GM13977 (cell line): ENCODE data around the gene SH2D1B.

Experiments used
- DNase-seq: peaks from one replicate; pipeline ENCODE4 v3.0.0; 2012; ENCODE audit warnings: low spot score
- in situ Hi-C: fragments of 300-500 bp; cut with MboI; formaldehyde crosslinking; loops from one replicate; pipeline ENCODE4 v1.12.0; 2022; ENCODE audit warnings: low sequenced_read_pairs, low pct_unique_long_range_greater_than_20kb, mixed read lengths, inconsistent platforms; ENCODE audit not compliant: unreplicated experiment
- TF ChIP-seq, protein P1 (sequence below): IDR thresholded peaks from 2 replicates; pipeline ENCODE4 v1.5.1; 2012; ENCODE audit warnings: mild to moderate bottlenecking, control low read depth; ENCODE audit not compliant: insufficient read depth; ENCODE audit errors: extremely low read depth, missing control alignments

The SH2D1B gene

DNA sequence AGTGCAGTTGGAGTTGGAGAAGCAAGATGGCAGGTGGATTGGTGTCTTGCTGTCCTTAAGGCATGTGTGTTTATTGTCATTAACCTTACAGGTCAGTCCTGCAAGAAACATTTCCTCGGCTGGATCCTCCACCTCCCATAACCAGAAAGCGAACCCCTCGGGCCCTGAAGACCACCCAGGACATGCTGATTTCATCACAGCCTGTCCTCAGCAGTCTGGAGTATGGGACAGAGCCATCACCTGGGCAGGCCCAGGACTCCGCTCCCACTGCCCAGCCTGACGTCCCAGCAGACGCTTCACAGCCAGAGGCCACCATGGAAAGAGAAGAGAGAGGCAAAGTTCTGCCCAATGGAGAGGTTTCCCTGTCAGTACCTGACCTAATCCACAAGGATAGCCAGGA, 28.8 kb downstream of the SH2D1B start:
- in situ Hi-C loops: no loop called here
- TF ChIP-seq, protein P1, sequence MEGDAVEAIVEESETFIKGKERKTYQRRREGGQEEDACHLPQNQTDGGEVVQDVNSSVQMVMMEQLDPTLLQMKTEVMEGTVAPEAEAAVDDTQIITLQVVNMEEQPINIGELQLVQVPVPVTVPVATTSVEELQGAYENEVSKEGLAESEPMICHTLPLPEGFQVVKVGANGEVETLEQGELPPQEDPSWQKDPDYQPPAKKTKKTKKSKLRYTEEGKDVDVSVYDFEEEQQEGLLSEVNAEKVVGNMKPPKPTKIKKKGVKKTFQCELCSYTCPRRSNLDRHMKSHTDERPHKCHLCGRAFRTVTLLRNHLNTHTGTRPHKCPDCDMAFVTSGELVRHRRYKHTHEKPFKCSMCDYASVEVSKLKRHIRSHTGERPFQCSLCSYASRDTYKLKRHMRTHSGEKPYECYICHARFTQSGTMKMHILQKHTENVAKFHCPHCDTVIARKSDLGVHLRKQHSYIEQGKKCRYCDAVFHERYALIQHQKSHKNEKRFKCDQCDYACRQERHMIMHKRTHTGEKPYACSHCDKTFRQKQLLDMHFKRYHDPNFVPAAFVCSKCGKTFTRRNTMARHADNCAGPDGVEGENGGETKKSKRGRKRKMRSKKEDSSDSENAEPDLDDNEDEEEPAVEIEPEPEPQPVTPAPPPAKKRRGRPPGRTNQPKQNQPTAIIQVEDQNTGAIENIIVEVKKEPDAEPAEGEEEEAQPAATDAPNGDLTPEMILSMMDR: no peak
- DNase-seq: no peak

DNA sequence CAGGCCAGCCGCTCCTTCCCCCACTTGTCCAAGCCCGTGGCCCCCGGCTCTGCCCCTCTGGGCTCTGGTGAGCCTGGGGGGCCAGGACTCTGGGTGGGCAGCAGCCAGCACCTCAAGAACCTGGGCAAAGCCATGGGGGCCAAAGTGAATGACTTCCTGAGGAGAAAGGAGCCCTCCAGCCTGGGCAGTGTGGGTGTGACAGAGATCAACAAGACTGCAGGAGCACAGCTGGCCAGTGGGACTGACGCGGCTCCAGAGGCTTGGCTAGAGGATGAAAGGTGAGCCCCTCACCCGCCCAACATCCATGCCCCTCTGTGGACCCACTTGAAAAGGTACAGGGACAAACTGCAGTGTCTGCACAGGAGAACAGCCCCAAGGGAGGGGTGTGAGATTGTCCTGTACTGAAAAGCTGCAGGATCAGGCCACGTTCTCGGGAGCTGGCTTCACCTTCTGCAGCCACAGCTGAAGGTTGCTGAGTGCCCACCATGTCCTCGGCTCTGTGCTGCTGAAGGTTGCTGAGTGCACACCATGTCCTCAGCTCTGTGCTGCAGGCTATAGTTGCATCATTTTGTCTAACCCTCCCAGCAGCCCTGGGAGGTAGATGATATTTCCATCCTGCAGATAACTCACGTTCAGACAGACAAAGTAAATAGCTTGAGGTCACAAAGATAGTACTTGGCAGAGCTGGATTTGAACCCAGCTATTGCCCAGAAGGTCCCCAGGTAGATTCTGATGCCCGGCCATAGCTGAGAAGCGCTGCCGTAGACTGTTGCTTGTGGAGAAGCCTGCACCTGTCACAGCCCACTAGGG, 29.8 kb downstream of the SH2D1B start:
- in situ Hi-C loops: no loop called here
- DNase-seq: no peak
- TF ChIP-seq, protein P1: no peak

DNA sequence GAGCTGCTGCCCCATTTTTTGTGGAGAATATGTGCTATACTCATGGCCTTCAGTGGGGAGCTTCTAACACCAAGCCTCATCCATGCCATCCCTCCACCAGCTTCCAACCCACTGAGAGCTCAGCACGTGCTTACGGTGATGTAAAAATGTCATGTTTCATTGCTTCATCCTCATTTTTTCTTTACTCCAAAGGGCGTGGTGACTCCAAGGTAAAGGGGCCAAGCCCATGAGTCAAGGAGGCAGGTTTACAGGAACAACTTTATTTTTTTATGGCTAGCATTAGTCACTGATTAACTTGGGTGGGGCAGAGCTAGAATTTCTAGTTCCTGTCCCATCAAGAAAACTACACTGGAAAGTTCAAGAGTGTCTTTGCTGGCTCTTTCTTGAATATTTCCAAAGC, 30.6 kb downstream of the SH2D1B start, which contains the start of gene C1orf226:
C1orf226 (plus strand) TSS at position 346 of the 400 bp plus-strand sequence. CDS start 174 bp downstream, outside the sequence.
- in situ Hi-C loops: no loop called here
- TF ChIP-seq, protein P1: no peak
- no peak for DNase-seq

DNA sequence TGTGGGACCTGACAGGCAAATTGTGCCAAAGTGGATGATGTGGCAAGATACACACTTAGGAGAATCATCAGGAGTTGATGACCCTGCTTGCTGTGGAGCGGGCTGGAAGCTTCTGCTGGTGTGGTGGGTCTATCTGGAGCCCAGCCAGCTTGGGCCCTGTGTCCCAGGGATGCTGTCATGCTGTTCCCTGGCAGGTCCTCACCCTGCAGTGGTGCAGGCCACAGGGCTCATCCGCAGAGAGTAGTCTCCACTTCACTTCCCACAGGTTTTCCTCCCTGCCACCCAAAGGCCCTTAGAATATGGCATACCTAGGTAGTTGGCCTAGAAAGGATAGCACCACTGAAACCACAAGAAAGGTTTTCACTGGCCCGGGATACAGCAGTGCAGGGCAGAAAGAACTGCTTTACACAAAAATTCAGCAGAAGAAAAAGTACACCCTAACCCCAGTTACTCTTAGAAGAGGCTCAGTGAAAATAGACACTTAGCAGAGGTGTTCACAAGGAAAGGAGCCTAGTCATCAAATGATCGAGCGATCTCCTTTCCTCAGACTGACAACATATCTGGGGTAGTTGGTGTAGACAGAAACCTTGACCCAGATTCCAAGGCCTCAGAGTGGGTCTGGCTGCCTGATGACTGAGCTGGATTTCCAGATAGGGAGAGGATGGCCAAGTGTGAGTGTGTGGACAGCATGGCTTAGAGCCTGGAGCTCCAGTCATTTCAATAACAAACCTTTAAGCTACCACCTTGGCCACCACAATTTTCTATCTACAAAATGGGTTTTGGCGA, 31.7 kb downstream of the SH2D1B start:
- TF ChIP-seq, protein P1: no peak
- in situ Hi-C loops: no loop called here
- DNase-seq: no peak

DNA sequence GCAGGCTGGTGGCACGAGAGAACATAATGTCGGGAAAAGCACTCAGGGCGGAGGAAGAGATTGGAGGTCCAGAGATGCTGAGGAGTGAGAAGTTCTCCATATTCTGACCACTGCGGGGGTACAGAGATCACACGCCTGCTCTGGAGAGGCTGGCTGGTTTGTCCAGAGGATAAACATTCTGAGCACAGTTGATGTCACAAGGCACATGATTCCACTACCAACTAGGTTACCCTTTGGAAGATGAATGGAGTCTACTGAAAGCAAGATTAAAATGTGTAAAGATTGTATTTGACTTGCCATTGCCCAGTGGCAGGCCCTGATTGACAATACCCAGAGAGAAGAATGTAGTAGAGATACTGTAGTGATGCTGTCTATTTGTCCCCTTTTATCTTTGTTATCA, 35.2 kb downstream of the SH2D1B start, which contains the start of gene SPATA46:
SPATA46 (minus strand) TSS at position 164 of the 400 bp plus-strand sequence; CDS start at position 100, 64 bp downstream.
- in situ Hi-C loops: no loop called here

DNA sequence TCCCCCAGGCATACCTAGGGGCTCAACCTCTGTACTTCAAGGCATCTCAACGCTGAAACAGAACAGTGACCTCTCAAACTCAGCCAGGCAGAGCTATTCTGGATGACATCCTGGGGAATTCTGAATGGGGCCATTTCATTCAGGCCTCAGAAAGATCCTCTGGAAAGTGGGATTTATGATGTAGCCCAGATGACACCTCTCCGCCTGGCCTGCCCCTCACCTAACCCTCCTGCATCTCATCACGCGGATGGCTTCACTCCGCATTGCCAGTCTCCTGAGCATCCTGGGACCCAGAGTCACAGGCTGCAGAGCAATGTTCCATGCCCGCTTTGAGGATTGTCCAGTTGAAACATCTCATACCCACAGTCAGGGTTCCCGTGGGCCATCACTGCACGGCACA, 36.5 kb downstream of the SH2D1B start:
- TF ChIP-seq, protein P1: no peak
- no peak for DNase-seq
- in situ Hi-C loops: no loop called here

More for the DNA sequence above, 35.2 kb downstream of the SH2D1B start, which contains the start of gene SPATA46:
- TF ChIP-seq, protein P1: no peak
- no peak for DNase-seq
